HG03095 (cell line): ENCODE measurements around the gene PHC1.
"Not testable (repeated sequence)": the region's sequence is repeated elsewhere in the genome, so short reads cannot be mapped to it uniquely, and the experiment has no call there.

Source experiments
- ATAC-seq: cut with Tn5 transposase; IDR thresholded peaks from one replicate; pipeline ENCODE4 v1.9.1; 2021; ENCODE audit warnings: moderate library complexity; ENCODE audit not compliant: unreplicated experiment

Gene PHC1

DNA sequence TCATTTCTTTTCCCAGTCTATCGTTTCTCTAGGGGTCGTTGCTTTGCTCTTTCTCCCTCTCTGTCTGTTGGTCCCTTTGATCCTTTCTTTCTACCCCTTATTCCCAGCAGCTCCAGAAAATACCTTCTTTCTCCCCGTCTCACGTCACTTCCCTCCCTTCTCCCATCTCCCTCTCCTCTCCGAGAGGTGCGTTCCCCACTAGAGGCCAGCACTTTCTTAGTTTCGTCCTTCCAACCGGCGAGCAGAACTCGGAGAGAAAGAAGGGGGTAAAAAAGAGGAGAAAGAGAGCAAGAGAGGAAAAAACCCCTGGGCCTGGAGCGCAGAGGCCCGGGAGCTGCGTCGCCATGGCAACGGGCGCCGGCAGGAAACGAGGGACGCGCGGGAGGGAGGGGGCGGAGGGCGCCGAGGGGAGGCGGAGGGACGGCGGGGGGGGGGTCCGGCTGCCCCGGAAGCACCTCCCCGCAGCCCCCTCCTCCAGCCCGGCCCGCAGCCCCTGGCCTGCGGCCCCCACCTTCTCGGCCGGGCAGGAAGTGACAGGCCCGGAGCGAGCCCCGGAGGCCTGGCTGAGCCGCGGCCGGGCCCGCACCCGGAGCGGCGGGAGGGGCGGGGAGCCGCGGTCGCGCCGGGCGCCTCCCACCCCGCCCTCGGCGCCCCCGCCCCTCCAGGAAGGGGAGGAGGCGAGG lies at the start of gene PHC1:
PHC1 (plus strand) TSS at position 477 of the 683 bp plus-strand sequence. CDS start 3,169 bp downstream, outside the sequence.
- peak; percentile 63 for ATAC-seq

DNA sequence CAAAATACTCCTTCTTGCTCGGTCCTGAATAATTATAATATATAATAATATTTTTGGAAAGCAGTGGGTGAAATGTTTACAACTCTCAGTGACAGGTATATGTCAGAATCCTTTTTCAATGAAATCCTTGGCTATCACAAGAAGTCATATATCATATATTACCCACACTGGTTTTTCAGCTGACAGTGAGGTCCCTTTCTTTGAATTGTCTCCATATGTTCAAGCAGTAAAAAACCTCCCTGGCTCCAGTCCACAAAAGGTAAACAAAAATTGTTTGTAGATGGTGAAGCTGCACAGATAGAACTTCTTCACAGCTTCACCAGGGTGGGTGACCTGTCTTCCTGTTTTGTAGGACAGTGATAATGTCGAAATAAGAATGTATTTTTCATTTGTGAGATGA lies 47.9 kb upstream of the PHC1 start:
- no peak for ATAC-seq

DNA sequence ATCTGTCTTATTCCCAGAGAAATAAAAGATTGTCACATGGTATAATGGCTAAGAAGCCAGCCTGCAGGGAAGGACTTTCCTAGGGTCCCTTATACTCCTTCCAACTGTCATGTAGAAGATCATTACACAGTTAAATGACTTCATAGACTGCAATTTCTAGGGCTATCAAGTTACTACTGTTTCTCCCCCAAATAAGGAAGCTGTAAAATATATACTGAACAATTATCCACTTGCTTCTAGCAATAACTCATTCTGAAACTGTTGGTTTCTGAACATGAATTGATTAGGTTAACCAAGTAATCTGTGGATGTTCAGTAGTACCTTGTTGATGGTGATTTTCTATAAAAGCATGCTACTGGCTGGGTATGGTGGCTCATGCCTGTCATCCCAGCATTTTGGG lies 47.3 kb upstream of the PHC1 start:
- no peak for ATAC-seq

DNA sequence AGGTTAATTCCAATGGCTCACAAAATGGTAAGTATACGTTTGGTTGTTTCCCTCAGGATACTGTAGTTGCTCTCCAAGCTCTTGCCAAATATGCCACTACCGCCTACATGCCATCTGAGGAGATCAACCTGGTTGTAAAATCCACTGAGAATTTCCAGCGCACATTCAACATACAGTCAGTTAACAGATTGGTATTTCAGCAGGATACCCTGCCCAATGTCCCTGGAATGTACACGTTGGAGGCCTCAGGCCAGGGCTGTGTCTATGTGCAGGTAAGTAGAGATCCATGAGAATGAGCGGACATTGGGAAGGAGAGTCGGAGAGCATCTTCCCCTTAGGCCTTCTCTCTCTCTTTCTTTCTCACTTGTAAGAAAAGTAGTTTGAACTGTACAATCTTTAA lies 46.5 kb upstream of the PHC1 start:
- no peak for ATAC-seq

DNA sequence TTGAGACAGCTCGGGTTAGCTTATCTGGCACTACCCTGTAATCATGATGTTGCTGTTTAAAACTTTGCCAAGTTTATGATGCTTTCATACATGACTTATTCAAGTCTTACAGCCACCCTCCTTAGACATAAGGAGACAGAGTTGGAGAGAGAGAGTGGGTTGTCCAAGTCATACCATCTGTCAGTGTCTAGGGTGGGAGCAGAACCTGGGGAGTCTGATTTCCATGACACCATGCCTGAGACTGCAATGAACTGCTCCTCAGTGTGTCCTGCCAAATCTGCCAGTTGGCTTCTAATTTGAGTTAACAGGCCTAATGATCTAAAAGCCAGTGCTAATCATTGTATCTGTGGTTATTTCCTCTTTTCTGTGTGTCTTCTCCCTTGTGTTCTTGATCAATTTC lies 43.7 kb upstream of the PHC1 start:
- ATAC-seq, result no peak

DNA sequence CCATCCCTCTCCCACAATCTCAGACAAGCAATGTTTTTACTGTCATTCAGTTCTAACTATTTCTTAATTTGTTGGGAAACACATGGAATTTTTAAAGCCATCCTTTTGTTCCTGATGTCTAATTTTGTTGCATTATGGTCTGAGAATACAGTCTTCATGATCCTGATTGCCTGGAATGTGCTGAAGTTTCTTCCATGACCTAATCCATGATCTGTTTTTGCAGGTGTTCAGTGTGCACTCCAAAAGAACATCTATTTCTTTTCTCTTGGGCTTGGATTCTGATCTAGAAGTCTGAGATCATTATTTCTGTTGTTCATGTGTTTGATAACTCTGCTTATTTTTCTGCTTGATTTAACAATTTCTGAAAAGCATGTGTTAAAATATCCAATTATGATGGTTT lies 43.2 kb upstream of the PHC1 start:
- ATAC-seq, result no peak

DNA sequence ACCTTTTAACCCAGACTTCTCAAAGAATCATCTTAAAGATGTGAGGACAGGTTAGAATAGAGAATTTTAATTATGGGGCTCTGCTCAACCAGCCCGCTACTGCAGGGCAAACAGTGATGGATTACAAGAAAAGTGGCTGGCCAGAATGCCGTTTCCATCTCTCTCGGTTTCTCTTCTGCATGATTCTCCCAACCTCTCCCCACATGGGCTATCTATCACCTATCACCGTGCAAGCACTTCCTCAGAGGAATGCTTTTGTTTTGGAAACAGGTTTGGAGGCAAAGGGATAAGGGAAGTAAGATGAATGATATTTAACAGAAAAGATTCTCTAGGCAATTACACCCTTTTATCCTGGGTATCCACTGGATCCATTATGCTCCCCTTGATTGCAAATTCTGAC lies 37.4 kb upstream of the PHC1 start:
- no peak for ATAC-seq

DNA sequence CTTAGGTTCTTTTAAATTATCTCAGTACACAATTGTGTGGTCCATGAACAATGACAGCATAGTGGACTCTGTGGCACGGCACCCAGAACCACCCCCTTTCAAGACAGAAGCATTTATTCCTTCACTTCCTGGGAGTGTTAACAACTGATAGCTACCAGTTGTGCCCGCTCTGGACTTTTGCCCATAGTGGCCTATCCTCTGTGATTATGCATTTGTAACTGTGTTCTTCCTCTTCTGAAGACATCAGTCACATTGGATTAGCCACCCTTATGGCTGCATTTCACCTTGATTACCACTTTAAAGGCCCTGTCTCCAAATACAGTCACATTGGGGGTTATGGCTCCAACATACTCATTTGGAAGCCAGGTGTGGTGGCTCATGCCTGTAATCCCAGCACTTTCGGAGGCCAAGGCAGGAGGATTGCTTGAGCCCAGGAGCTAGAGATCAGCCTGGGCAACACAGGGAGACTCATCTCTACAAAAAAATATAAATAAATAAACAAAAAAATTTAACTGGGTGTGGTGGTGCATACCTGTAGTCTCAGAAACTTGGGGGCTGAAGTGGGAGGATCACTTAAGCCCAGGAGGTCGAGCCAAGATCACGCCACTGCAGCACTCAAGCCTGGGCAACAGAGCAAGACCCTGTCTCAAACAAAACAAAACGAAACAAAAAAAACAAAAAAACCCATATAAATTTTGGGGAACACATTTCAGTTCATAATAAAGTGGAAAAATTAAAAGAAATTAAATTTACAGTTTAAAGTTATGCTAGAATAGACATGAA lies 27.6 kb upstream of the PHC1 start:
- no peak for ATAC-seq

DNA sequence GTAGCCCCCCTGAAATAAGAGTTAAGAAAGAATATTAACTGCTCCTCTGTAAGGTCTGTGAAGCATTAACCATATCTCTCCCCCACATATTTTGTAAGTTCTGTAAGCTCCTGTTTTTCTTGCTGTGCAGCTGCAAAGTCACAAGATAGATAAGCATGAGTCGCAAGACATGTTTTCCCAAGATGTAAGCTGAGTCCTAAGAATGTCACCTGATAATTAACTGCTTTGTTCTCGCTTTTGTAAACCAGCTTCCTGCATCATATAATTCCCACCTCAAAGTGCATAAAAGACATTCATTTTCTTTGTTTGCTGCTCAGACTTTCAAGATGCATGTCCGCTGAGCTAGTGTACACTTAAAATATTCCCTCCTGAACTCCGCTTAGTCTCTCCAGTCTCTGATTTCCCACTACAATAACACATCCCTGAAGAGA lies 27.0 kb upstream of the PHC1 start:
- ATAC-seq, result no peak

DNA sequence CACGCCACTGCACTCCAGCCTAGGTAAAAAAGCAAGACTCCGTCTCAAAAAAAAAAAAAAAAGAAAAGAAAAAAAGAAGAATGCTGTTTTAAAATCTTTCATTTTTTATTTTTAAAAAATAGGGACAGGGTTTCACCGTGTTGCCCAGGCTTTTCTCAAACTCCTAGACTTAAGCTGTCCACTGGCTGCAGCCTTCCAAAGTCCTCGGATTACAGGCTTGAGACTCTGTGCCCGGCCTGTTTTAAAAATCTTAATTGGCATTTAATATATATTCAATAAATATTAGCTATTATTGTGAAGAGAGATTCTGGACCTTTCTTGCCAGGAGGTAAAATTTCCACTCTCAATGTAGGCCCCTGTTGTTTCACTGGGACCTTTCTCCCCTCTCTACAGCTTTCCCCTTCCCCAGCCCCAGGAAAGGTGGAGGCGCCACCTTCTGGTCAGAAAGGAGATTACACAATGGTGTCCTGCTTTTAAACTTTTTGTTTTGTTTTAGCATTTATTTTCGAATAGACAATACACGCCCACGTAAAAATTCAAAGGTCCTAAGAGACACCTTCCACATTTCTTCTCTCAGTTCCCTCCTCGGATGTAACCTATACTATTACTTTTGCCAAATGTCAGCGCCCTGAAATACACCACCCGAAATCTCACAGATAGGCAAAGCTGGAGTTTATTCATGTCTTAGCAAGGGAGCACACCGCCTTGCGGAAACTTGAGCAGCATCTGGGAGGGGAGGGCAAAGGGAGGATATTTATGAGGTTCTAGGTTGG lies 23.8 kb upstream of the PHC1 start:
- no peak for ATAC-seq

DNA sequence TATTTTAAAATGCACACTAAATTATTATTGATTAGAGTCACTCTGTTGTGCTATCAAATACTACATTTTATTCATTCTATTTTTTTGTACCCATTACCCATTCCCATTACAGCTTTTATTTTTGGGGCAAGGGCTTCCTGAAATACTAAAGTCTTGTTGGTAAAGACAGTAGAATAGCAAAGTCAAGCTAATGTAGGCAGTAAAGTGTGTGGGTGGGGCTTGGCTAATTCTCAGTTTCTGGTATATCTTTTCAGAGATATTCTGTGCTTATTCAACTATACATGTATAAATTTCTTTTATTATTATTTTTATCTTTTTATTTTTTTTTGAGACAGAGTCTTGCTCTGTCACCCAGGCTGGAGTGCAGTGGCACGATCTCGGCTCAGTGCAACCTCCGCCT lies 22.3 kb upstream of the PHC1 start:
- no peak for ATAC-seq

DNA sequence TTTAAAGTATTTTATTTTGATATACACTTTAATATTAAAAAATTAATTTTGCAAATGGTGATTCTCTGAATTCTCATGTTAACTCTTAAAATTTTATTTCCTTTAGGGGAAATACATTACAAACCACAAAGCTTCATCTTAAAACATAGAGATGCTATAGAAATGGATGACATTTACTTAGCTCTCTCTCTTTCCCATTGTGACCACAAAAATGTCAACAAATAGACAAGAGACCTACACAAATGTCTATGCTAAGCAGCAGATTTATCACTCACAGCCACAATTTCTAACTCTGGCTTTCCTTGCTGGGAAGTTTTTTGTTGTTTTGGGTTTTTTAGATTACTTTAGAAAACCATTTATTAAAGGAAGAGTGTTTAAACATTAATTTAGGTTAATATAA lies 19.9 kb upstream of the PHC1 start:
- no peak for ATAC-seq

DNA sequence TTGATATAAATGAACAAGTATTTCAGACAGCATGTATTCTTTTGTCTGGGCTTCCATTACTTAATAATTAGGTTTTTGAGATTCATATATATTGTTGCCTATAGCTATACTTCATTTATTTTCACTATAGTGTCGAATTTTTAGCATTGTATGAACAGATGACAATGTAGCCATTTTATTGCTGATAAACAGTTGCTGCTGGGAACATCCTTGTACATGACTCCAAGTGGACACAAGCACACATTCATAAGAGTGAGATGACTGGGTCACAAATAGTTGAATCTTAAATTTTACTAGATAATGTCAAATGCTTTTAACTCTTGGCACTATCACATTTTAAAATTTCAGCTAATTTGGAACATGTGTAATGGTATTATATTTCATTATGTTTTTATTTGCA lies 19.3 kb upstream of the PHC1 start:
- ATAC-seq, result no peak

DNA sequence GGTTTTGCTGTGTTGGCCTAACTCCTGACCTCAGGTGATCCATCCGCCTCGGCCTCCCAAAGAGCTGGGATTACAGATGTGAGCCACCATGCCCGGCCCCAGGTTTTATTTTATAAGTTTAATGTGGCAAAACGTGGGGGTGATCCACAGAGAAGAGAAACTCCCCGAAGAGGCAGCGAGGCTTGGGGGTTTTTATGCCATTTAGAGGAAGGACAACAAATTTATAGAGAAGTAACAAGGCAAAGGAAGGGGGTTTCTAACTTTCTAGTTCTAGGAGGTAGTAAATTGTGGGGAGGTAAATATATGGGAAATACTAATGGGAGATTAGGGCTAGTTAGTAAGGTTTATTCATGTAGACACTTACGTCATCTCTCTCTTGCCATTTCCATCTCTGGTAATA lies 17.2 kb upstream of the PHC1 start:
- ATAC-seq, result no peak

DNA sequence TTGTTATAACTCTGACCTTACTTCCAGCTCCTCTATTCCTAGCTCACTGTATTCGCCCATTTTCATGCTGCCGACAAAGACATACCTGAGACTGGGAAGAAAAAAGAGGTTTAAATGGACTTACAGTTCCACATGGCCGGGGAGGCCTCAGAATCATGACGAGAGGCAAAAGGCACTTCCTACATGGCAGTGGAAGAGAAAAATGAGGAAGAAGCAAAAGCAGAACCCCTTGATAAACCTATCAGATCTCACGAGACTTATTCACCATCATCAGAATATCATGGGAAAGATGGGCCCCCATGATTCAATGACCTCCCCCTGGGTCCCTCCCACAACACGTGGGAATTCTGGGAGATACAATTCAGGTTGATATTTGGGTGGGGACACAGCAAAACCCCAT lies 14.5 kb upstream of the PHC1 start:
- ATAC-seq, result no peak

DNA sequence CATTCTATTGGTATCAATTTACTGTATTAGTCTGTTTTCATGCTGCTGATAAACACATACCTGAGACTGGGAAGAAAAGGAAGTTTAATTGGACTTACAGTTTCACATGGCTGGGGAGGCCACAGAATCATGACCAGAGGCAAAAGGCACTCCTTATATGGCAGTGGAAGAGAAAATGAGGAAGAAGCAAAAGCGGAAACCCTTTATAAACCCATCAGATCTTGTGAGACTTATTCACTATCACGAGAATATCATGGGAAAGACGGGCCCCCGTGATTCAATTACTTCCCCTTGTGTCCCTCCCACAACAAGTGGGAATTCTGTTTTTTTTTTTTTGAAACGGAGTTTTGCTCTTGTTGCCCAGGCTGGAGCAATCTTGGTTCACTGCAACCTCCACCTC lies 11.6 kb upstream of the PHC1 start:
- ATAC-seq, result not testable (repeated sequence)

DNA sequence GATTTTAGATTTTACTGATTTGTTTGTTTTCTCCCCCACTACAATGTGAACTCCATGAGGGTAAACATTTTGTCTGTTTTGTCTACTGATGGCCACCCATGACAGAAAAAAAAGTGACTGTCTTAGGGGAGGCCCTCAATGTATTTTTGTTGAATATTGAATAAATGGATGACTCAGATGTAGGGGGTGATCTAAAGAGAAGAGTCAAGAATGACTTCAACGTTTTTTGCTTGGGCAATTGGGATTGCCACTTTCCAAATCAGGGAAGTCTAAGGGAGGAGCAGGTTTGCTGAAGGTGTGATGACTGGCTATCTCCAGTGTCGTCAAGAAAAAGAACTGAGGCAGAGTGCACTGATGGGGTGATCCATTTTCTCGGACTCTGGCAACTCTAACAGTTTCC lies 10.7 kb upstream of the PHC1 start:
- no peak for ATAC-seq

DNA sequence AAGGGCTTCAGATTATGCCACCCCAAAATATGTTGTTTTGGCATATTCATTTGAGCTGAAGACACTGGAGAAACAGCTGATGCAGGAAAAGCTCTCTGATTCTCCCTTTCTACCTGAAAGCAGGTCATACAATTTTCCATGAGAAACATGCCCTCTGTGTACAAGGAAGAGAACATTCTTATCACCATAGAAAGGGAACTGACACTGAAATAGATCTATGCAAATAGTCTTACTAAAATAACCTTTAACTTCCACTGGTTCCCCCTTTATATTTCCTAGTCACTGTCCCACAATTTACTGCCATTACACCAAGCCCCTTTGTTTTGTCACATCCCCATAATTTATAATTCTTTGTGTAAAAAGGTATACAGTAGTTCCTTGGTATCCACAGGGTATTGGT lies 9.6 kb upstream of the PHC1 start:
- ATAC-seq, result no peak

DNA sequence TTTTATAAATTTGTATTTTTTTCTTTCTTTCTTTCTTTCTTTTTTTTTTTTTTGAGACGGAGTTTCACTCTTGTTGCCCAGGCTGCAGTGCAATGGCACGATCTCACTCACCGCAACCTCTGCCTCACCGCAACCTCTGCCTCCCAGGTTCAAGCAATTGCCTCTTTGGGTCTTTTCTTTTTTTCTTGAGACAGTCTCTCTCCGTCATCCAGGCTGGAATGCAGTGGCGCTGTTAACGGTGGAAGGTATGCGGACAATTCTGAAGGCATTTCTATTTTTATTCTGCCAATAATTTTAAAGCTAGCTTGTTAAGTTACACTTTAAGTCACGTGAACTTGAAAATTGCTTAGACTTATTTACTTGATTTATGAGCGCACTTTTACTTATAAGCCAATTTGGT lies 8.8 kb upstream of the PHC1 start:
- no peak for ATAC-seq

DNA sequence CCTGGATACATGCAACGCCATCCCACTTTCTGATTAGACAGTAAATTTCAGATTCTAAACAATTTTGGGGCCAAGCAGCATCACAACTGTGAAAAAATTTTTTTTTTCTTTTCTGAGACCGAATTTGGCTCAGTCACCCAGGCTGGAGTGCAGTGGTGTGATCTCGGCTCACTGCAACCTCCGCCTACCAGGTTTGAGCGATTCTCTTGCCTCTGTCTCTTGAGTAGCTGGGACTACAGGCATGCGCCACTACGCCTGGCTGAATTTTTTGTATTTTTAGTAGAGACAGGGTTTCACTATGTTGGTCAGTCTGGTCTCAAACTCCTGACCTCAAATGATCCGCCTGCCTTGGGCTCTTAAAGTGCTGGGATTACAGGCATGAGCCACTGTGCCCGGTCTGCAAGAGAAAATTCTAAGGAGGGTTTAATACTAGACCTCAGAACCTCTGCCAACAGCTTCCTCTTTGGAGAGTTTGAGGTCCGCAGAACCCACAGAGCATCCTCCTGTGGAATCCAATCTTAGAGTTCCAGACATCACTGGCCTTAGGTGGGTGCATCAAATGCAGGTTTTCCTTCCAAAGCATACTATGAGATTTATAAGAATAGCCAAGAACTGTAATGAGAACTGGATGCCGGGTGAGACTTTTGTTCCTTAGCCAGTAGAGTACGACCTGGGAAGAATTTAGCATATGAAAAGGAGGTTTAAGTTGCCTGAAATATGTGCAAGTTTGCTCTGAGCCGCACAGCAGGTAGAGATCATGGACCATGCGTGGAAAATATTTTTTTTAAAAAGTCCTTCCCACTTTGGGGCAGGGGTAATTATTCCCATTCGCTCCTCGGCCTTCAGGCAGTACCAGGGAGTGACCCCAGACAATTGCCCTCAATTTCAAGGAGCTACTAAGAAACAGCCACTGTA lies 7.8 kb upstream of the PHC1 start:
- no peak for ATAC-seq

DNA sequence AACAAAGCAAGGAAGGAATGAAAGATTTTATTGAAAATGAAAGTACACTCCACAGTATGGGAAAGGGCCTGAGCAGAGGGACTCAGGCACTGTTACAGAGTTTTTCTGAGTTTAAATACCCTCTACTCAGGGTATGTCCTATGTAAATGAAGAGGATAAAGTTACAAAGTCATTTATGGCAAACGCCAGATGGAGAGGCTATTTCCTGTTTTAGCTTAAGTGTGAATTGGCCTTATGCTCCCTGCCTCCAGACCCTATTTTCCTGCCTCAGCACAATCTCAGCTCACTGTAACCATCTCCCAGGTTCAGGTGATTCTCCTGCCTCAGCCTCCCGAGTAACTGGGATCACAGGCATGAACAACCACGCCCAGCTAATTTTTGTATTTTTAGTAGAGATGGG lies 6.8 kb upstream of the PHC1 start:
- ATAC-seq, result no peak
